Stimulated activated CD4-positive, alpha-beta T cell treated with anti-CD3 and anti-CD28 coated beads, TNF-alpha, amount 100 ng/mL, for 24 hours (primary cell): ENCODE results near the gene MVD.

Experiments used
- DNase-seq, 3 experiments: peaks; one replicate each; pipeline ENCODE4 v3.0.0-alpha.2; 2020; ENCODE audit warnings: low read depth in 3 of 3

Gene MVD

DNA sequence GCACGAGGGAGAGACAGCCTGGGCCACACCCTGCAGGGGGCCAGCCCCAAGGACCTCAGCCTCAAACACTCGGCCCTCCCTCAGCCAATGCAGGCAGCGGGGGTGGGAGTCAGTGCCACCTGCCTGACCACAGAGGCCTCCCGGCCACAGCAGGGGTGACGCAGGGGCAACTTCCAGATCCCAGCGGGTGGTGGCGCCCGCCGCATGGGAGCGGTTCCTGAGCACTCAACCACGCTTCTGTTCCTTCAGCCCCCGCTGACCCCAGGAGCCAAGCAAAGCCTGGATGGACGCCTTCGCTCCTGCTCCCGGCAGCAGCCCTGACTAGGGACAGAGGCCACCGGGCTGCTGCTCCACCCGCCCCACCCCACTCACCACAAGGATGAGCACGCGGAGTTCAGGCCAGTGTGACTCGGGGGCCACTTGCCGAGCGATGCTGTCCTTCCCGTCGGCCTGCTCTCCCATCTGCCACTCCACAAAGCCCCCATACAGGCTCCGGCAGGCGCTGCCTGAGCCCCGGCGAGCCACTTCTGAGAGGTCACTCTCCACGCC is 7.1 kb downstream of the MVD start:
- DNase-seq: no peak

DNA sequence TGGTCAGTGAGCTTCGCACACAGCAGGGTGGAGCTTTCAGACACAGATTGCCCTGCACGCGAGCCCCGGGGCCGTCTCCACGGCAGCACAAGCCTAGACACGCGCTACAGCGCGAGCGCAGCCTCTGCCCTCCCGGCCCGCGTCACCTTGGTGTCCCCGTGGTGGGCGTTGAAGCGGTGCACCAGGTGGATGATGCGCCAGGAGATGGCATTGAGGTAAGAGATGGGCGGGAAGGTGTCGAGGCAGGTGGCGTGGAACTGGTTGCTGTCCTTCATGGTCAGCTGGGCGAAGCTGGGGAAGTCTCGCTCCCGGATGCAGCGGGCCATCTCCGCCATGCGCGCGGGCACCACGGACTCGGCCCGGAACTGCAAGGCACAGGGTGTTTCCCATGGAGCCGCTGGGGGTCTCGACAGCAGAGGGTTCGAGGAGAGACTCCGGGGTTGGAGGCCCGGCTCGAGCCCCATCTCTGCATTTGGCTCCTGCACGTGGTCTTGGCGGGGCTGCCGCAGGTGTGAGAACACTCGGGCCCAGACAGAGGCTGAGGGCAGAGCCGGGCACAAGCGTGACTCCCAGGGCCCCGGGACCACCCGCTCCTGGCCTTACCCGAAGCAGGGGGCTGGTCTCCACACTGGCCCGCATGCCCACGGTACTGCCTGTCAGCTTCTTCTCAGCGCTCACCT is 7.7 kb downstream of the MVD start:
- no peak for DNase-seq

DNA sequence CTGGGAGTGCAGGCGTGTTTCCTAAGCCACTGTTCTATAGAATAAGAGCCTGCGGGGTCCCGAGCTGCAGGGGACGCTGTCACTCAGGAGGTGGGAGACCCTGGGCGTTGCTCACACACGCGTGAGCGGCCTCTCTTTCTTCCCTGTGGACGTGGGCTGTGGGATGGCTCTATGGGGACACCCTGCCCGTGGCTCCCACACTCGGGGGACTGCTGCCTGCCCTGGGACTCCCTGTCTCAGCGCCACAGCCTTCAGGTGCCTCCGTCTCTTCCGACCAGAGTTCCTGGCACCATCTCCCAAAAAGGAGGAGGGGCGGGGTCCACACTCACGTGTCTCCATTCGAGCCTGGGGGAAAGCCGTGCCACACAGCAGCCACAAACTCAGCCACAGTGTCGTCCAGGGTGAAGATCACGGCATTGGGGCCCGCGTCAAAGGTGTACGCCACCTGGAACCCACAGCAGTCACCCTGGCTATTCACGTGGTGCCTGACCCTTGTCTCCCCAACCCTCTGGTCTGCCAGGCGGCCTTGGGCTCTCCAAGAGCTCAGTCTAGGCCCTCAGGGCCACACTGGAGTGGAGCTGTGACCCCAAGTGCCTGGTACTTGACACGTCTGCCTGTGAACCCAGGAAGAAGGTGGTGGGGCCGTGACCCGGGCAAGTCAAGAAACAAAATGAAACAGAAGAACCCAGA is 8.4 kb downstream of the MVD start:
- no peak for DNase-seq

DNA sequence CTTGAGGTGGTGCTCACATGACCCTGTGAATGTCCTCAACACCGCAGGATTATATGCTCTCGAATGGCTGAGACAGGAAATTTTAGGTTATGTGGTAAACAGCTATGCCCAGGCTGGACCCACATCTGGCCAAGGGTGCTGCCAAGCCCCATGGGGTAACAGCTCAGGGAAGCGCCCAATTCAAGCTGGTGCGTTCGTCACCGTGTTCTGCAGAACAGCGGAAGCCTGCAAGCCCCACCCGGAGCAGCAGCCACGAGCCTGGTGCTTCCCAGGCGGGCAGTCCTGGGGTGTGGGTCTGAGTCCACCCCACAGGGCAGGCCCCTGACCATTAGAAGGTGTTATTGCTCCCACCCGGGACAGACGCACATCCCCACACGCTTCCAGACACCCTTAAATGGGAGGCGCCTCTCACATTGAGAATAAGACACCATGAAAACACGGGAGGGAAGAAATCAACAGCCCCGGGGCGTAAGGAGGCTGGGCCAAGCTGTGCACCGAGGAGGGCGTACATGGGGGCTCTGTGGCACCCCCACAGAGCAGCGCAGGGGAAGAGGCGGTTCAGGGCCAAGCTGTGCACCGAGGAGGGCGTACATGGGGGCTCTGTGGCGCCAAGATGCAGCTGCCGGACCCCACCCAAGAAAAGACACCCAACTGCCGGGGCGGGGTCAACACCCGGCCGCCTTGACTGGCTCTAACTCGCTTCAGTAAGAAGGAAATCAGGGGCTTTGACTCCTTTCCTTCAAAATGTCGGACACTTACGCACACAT is 9.1 kb downstream of the MVD start:
- DNase-seq: no peak

DNA sequence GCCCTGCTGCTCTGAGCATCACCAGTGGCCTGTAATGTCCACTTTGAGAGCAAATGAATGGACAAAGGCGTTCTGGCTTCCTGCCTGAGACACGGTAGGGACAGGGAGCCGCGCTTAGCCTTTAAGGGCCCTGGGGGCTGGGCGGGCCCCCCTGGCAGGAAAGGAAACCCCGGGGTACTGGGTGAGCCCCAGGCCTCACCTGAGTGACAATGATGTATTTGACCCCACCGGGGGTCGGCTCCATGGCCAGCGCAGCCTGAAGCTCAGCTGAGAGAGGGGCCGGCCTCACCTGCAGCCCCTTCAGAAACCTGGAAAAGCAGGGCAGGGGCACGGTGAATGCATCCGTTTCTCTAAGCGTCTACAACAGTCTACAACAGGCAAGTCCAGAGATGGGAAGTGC is 9.8 kb downstream of the MVD start:
- DNase-seq: no peak

DNA sequence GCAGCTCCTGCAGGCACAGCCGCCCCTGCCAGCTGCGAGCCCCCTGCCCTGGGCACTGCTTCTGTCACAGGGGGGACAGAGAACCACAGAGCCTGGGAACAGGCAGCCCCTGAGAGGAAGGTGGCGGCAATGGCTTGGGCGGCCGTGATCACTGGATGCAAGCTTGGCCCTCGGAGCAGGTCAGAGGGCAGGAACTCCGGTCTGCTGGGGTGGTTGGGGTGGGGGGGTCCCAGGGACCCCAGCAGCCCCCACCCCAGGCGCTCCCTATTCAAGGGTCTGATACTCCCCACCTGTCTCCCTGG is 10.2 kb downstream of the MVD start:
- no peak for DNase-seq

DNA sequence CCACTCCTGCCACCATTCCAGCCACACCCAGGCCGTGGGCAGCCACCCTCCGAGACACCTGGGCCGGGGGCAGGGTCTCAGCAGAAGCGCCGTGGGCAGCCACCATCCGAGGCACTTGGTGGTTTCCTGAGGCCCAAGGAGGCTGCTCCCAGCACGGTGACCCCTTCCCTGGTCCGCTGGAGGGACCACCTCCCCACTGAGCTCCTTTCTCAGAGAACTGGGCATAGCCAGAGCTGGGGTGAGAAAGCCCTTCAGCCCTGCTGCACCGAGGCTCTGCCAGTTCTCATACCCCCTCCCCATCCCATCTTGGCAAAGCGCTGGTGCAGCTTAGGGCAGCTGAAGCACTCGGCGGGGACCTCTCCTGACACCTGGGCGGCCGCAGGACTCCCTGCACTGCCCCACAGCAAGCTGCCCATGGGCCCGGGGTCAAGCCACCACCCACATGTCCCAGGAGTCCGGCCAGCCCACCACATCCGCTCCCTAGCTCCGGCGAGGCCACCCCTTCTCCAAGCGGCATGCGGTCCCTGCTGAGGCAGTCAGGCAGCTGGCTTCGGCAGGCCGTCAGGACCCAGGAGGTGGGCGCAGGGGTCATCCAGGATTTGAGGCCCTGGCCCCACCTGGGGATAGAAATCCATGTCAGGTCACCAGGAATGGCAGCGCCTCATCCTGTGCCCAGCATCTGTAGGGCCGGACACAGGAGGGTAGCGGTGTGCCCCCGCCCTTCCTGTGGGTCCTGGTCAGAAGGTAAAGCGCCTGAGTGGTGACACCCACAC is 10.7 kb downstream of the MVD start:
- DNase-seq: no peak

DNA sequence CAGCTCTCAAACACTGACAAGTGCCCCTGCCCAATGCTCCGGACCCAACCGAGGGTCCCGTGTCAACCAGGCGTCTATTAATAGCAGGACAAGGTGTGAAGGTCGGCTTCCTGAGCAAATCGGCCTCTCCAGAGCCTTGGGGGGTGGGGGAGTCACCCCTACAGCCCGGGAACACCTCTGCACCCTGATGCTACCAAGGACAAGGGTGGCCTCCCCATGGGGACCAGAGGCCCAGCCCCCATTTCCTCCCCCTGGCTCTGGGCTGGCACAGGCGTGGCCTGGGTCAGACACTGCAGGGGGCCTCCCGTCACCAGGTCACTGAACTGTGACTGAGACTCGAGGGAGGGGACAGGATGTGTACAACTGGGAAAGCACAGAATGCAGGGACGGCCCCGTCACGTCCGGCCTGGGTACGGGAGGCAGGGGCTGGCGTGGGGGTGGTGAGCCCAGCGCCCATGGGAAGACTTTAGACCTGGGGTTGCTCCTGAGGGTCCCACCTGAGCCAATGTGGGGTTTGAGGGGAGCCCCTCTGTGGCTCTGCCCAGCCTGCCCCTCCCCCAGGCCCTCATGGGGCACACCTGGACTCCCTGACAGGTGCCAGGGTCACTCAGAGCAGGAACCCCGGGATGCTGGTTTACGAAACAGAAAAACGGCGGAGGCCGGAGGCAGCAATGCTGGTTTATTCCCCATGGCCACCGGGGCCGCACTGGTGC is 11.5 kb downstream of the MVD start:
- peak; percentile 45 to 85 (median 55) for DNase-seq

DNA sequence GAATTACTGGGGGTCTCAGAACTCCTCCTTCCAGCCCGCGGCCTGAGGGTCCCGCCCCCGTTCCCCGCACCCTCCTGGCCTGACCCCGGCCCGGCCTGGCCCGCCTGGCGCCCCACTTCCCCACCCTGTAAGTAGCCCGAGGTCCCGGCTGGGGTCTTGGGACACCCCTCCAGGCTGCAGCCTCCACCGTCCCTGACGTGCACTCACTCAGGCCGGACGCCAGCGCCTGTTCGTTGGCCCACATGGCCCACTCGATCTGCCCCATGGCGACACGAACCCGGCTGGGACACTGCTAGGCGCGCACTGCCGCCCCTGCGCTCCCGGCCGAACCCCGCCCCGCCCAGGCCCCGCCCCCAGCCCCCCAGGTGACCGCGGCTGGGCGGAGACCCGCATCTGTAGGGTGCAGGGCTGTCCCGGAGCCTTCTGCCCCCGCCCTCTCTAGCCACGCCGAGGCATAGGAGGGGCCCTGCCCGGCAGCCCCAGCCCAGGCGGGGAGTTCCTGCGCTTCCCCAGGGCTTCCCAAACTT is 12.1 kb downstream of the MVD start, which contains the start of gene CYBA:
Gene CYBA (minus strand): TSS at position 305 of the 527 bp plus-strand sequence. CDS start 40 bp downstream, at position 265.
- DNase-seq: peak; percentile 51 to 89 (median 66)

DNA sequence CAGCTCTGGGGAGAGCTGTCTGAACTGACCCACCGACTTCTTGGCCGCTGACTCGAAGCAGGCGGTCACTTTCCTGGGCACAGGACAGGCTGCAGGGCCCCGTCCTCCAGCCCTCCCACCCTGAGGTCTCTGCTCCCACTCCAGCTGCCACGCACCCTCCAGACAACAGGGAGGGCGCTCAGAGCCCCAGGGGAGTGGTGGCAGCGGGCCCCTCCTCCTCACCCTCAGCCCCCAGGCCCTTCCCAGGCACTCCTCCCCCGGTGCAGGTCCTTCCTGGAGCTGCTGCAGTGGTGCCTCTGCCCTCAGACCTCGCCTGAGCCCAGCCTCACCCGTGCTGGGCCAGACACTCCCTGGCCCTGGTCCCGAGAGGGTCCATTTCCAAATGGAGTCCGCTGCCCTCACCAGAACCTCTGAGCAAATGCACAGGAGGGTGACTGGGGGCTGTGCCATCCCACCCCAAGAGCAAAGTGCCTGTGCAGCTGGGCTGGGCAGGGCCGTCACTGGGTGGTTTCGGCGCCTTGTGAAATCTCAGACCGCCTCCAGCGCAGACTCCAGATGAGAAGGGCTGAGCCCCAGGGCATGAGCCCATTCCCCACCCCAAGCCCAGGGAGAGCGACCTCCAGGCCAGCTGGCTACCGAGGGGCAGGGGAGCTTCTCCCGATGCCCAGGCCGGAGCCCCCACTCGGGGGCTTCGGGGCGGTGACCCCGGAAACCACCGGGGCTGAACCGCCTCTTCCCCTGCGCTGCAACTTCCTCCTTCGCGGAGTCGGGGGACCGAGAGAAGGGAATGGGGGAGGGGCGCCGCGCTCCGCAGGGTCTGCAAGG is 12.8 kb downstream of the MVD start:
- DNase-seq: no peak

DNA sequence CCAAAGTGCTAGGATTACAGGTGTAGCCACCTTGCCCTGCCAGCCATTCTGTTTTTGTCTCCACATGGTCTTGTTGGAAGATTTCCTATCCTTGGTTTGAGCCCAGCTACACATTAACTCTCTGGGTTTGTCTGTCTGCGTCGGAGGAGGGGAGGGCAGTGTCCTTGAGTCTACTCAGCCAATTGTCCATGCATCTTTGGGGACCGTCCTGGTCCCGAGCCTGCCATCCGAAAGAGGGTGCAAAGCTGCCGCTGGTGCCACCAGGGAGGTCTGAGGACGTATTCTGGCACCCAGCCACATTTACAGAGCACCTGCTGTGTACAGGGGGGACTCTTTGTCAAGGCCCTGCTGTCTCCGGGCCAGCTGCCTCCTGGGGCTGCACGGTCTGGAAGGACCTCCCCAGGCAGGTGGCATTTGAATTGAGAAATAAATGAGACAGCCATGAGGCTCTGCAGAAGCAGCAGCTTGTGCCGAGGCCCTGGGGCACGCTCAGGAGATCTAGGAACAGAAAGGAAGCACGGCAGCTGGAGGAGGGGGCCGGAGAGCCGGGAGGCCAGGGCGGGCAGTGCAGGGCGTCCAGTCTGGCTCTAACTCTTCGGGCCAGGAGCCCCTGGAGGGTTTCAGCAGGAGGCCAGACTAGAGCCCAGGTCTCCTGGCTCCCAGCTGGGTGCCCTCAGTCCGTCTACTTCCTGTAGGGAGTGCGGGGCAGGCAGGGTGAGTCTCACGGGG is 13.5 kb downstream of the MVD start:
- no peak for DNase-seq

DNA sequence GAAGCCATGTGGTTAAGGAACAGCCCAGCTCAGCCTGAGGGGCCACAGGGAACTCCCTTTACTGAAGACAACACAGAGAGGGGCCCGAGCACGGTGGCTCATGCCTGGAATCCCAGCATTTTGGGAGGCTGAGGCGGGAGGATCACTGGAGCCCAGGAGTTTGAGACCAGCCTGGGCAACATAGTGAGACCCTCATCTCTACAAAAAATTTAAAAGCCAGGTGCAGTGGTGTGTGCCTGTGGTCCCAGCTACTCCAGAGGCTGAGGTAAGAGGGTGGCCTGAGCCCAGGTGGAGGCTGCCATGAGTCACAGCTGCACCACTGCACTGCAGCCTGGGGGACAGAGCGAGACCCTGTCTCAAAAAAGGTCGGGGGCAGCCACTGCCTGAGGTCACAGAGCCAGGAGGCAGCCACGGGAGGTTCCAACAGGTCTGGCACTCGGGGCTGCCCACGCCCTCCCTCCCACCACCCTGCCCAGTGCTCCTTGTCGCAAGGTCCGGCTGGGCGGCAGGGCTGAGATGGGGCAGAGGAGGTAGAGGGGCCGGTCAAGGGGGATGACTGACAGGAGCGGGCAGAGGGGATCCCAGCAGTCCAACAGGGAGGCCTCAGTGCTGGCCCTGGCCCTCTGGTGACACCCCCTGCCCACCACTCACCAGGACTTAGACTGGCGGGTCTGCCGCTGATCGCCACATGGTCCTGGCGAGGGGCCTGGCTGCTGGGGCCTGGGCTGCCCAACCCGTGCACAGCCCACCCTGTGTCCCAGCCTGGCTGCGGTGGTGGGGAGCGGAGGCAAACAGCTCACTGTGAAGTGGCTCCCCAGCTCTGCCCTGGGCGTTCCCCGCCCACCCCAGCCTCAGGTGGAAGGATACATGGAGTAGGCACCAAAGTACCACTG is 15.5 kb downstream of the MVD start:
- DNase-seq: no peak

DNA sequence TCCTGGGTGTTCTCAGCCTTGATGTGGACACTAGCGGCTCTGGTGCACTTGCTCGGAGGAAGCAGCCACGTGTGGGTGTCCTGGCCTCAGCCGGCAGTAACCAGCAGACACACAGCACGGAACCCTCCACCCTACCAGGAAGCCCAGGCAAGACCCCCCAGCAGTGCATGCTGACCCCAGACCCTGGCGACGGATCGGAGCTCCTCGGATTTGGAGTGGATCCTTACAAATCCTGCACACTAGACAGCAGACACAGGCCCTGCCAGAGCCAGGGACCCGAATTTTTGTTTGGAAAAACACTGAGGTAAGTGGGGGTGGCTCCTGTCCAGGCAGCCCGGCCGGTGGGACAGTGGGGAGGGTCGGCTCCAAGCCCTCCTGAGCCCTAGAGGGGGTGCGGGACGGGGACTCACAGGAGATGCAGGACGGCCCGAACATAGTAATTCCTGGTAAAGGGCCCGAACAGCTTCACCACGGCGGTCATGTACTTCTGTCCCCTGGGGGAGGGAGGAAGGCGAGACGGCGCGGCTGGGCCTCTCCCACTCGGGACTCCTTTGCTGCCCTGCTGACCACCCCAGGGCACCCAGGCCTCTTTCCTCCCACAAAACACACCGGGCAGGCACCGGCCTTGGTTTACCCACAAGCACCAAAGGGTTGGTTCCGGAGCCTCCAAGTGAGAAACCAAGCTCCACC is 16.4 kb downstream of the MVD start:
- DNase-seq: no peak

DNA sequence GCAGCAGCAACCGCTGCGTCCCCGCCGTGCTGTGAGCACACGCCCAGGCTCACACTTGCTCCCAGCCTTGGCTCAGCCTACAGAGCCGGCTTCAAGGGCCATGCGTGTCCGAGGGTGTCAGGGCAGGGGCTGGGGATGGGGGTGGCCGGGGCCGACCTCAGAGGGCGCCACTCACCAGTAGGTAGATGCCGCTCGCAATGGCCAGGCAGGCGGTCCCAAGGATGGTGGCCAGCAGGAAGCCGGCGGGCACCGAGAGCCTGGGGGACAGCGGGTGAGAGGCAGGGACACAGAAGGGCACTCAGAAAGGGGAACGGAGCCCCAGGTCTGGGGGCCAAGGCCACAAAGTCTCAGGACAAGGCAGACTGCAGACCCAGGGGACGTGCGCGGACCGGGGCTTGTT is 16.9 kb downstream of the MVD start:
- no peak for DNase-seq

DNA sequence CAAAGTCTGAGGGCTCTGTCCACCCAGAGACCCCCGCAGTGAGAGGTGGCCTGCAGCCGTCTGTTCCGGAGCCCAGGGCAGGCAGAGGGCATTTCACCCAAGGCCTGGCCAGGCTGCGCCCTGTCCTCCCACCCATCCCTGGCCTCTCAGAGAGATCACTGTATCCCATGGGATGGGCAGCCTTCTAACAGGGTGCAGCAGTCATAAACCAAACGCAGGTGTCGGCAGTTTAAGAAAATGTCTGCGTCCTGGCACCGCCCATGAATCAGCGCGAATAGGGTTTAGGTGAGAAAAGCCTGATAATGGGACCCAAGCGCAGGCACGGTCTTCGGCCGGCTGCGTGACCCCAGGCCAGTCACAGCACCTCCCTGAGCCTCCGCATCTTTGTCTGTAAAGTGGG is 17.4 kb downstream of the MVD start:
- no peak for DNase-seq

DNA sequence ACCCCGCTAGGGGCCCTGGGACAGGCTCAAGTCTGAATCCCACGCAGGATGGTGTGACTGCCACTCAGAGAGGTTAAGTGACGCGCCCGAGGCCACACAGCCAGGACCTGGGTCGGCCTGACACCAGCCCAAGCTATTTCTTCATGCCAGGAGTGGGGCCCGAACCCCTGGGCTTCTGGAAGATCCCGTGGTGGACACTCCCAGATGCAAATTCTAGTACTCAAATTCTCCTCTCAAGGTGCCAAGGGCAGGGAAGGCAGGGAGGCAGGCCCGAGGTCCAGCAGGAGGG is 19.3 kb downstream of the MVD start:
- no peak for DNase-seq

DNA sequence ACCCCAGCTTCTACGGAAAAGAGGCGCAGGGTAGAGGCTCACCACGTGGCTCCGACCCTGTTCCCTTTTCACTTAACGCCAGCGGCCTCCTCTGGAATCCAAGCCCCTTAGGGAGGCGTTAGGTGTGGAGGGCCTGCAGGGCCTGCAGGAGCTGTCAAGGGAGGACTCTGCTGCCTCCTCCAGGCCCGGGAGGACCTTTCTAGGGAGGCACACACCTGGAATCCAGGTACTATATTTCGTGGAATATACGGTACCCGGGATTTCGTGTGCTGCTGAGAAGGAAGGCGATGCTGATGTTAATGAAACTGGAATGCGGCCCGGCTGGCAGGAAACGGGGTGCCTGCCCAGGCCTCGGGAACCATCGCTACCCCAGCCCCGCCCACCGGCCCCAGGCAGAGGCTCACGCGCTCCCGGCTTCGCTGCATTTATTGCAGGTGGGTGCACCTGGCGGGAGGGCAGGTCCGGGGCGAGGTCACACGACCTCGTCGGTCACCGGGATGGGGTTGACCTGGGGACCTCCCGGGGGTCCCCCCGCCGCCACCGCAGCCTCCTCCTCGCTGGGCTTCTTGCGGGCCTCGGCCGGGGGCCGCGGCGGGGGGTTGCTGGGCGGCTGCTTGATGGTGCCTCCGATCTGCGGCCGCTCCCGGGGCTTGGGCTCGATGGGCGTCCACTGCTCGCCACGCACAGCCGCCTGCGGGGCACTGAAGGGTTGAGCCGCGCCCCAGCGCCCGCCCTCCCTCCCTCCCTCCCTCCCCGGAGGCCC is 19.8 kb downstream of the MVD start:
- no peak for DNase-seq
